ENCODE data around the gene ARHGEF16. TPM values are rescaled to one million over a fixed set of nuclear protein-coding genes. Genes with fewer than 3 reads are reported as not detected.

ARHGEF16 gene
- total RNA-seq, 4 donors from 2014 or later = 0.17 to 19.6 (median 2.0) TPM

GRCh38 chr1:3409366-3410141, 44.9 kb upstream of the ARHGEF16 start:
- TF ChIP-seq CTCF (IDR thresholded peaks at IDR 0.05; ENCODE audit: low read depth) = no peak

- TF ChIP-seq CTCF (IDR thresholded peaks at IDR 0.05; ENCODE audit: low read depth) = no peak
These were observed 44.1 kb upstream of the ARHGEF16 start for GRCh38 chr1:3410142-3410925.

GRCh38 chr1:3411806-3412205, 42.7 kb upstream of the ARHGEF16 start:
- TF ChIP-seq CTCF (IDR thresholded peaks at IDR 0.05; ENCODE audit: low read depth) = no peak

GRCh38 chr1:3412376-3412775, 42.1 kb upstream of the ARHGEF16 start:
- TF ChIP-seq CTCF (IDR thresholded peaks at IDR 0.05; ENCODE audit: low read depth) = no peak

- TF ChIP-seq CTCF (IDR thresholded peaks at IDR 0.05; ENCODE audit: low read depth) = no peak
These were observed 40.3 kb upstream of the ARHGEF16 start for GRCh38 chr1:3413975-3414710.

GRCh38 chr1:3415260-3416090, 39.0 kb upstream of the ARHGEF16 start:
- no peak for TF ChIP-seq CTCF (IDR thresholded peaks at IDR 0.05; ENCODE audit: low read depth)

All from subcutaneous adipose tissue (tissue), 4 donors.